ENCODE results near the gene PTPRK.

- TF ChIP-seq ZNF384 (IDR thresholded peaks at IDR 0.05) = no peak
- no peak for TF ChIP-seq FOXM1 (IDR thresholded peaks at IDR 0.05; ENCODE audit: borderline replicate concordance)
Observed at GRCh38 chr6:127937747-127938146, 582.7 kb downstream of the PTPRK start.

Data from HEK293T (cell line).